ENCODE data around the gene ADCYAP1R1.

- TF ChIP-seq CTCF (IDR thresholded peaks at IDR 0.05), result no peak
- TF ChIP-seq POLR2A (IDR thresholded peaks at IDR 0.05), result no peak
Measured at GRCh38 chr7:31121601-31122000, 69.5 kb downstream of the ADCYAP1R1 start.
